DOHH2 (cell line): ENCODE measurements around the gene ATP2B2.

Source experiments
- CTCF ChIP-seq: fragments of 200-600 bp; sonication (generic); IDR thresholded peaks from one replicate; pipeline ENCODE4 v1.5.1; 2014; ENCODE audit warnings: antibody characterized with exemption, mild to moderate bottlenecking, low read depth, low read length; ENCODE audit not compliant: poor library complexity, severe bottlenecking
- EZH2phosphoT487 ChIP-seq: fragments of 200-600 bp; sonication (generic); IDR thresholded peaks from 2 replicates; pipeline ENCODE4 v1.6.1; 2017; ENCODE audit warnings: borderline replicate concordance, mild to moderate bottlenecking, antibody characterized with exemption, low read length, moderate library complexity, mixed read lengths

GRCh38 chr3:10283638-10284037 lies 221.7 kb downstream of the ATP2B2 start:
- no peak for TF ChIP-seq CTCF
- TF ChIP-seq EZH2phosphoT487 = no peak
